ENCODE measurements around the gene IFTAP.
A peak's percentile ranks its signal among the peaks of the same experiment; 100 is the strongest.
"Not testable (repeated sequence)": the region's sequence is repeated elsewhere in the genome, so short reads cannot be mapped to it uniquely, and the experiment has no call there.

Gene IFTAP

DNA sequence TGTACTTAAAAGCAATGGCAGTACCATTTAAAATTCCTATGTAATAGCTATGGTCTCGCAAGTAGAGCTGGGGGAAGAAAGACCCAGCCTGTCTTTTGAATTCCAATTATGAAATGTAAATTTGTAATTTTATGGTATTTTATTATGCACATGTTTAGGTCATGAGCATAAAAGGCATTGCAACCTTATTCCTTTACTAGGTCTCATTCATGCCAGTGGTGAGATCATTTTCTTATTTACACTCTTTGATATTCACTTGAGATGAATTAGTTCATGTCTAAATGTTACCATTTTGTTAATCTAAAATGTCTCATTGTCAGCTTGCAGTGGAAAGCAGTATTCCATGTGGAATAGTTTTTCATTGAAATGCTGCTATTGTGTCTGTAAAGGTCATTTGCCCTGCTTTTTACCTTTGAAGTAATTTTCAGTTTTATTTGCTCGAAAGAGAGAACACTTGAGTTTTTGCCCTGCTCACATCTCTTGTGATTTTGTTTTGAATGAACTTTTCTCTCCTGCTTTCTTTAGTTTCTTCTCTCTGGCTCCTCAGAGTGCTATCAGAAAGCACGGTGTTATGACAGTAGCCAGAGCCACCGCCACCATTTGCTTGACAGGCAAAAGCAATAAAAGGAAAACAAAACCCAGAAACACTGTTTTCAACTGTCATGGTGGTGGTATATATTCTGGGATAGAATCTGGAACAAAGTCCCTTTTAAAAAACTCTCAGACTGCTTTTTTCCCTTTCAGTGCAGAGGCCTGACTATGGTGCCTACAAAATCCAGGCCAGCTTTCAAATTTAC is 41.0 kb downstream of the IFTAP start:
- DNase-seq, result no peak

GRCh38 chr11:36638556-36638955 is 44.3 kb downstream of the IFTAP start:
- no peak for DNase-seq

GRCh38 chr11:36657610-36658267 is 63.4 kb downstream of the IFTAP start:
- DNase-seq, result peak in 2 of 58 donors; percentile 3 to 5

DNA sequence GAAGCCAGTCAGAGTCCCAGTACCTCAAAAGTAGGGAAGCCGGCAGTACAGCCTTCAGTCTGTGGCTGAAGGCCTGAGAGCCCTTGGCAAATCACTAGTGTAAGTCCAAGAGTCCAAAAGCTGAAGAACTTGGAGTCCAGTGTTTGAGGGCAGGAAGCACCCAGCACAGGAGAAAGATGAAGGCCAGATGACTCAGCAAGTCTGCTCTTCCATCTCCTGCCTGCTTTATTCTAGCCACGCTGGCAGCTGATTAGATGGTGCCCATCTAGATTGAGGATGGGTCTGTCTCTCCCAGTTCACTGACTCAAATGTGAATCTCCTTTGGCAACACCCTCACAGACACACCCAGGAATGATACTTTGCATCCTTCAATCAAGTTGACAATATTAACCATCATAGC is 67.1 kb downstream of the IFTAP start:
- DNase-seq, result not testable (repeated sequence)

GRCh38 chr11:36672815-36673450 is 78.6 kb downstream of the IFTAP start:
- DNase-seq, result peak in 2 of 58 donors; percentile 4 to 8

- DNase-seq, result not testable (repeated sequence)
These were observed 85.2 kb downstream of the IFTAP start for GRCh38 chr11:36679547-36679946.

DNA sequence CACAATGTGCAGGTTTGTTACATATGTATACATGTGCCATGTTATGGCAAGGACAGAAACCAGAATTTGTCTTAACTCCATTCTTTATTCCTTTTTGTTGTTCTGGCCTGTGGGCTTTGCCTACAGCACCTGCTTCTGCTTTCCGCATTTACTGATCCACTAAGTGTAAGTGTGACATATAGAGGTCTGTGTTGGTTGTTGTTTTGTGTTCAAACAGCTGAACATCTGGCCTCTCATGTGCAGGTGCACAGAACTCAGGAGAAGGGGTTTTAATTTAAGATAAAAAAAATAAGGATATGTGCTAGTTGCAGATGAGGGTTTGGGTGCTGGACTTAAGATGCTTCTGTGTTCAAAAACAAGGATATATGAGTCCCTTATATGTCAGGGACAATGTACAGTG is 89.5 kb downstream of the IFTAP start:
- no peak for DNase-seq

- DNase-seq, result no peak
These were observed 90.8 kb downstream of the IFTAP start for GRCh38 chr11:36684840-36685801.

GRCh38 chr11:36688132-36688531 is 93.8 kb downstream of the IFTAP start:
- DNase-seq, result no peak

DNA sequence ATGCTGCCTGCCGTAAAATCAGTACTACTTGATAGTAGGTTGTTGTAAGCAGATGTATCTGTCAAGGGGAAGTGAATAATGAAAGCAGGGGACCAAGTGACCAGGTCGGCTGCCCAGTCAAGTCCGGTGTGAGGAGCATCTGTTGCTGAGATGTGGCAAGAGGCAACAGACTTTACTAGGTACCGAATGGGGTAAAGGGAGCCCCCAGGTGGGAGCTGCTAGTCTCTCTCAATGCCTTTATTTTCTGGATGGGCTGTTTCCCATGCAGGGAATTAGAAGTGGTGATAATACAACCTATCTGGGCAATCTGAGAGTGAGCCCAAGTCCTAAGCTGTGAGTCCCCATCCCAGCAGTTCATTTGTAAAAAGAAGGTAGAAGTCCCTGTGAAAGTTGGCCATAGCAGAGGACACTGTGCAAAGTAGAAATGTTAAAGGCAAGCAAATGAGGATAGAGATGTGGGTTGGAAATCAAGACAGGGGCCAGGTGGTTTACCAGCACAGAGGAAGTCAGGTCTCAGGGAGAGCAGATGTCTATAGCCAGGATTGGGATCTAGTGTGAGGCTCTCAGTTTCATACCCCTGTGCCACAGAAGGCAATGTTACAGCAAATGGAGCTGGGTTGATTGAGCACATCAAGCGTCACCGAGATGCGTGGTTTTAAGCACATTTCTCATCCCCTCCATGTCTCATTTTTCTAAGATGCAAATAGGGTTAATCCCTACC is 94.4 kb downstream of the IFTAP start:
- DNase-seq, result no peak

DNA sequence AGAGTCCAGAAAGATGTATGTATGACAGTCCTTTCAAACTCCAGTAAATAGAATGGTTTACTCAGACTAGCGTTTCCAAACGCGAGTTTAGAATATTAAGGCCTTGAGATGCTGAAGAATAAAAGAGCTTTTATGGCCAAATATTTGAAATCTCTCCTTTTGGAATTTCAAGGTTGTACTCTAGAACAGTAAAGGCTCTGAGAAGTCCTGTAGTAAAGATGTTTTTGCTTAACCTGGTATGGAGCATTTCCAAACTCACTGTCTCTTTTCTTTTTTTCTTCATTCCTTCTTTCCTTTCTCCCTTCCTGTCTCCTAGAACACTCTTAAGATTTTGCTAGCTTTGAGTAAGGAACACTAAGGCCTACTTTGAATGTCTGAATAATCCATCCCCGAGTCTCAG is 95.1 kb downstream of the IFTAP start:
- no peak for DNase-seq

- DNase-seq, result no peak
These were observed 98.4 kb downstream of the IFTAP start for GRCh38 chr11:36692704-36693103.

- no peak for DNase-seq
These were observed 99.0 kb downstream of the IFTAP start for GRCh38 chr11:36693139-36693843.

DNA sequence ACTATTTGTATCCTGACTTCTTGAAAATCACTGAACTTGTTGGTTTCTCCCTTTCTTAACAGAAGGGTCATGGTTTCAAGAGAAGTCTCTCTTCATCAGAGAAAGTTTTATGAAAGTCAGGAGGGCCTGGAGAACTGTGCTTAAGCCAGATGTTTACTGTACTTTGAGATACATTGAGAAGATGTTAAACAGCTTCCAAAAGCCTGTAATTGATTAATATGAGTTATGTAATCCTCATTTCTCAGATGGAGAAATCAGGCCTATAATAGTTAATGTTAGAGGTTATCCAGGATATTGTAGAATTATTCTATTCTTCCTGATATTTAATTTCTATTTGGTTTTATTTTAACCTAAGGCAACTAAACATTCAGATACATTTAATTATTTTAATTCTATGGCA is 100.8 kb downstream of the IFTAP start:
- no peak for DNase-seq

DNA sequence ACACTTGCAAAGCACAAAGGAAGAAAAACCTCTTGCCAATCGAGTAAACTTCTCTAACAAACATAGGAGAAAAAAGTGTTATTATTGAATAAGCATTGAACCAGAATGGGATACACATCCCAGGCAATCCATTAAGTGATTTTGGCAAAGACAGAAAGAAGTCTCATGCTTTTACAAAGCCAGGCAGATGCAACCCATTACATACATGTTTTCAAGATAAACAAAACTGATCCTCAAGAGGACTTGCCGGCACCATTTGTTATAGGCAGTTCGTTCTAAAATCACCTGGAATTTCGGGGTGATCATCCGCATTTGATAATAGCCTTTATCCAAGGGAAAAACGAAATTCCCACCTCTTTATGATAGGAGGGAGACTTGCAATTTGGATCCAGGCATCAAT is 101.3 kb downstream of the IFTAP start:
- DNase-seq, result no peak

DNA sequence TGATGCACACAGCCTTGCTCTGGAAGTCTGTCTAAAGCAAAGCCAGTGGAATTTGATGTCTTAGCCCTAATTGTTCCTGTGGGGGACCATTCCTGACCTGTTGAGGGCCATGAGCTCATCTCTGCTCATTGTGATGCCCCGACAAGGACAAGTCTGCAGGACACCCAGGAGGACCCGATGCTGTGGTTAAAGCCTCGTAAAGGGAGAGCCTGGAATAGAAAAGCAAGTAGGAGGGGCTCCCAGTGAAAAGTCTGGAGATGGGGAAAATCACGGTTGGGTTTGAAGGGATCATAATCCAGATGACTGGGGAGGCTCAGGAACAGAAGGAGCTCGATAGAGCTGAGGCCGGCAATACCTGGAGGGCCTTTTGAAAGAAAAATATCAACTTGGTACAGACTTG is 102.2 kb downstream of the IFTAP start:
- peak in 1 of 58 donors; percentile 1 for DNase-seq

DNA sequence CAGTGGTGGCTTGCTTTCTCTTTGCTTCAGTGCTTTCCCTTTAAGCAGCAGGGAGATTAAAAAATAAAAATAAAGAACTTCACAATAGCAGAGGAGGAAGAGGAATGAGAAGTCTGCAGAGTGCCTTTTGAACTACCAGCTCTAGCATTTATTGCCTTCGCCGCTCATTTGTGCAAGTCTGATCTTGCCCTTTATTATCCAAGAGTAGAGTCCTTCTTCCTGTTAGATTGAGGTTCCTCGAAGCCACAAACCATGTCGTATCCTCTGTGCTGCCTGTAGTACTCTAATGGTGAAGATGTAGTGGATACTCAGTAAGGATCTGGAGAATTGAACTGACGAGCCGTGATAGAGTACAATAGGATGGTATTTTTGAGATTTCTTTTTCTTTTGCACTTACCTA is 105.0 kb downstream of the IFTAP start:
- DNase-seq, result no peak

- DNase-seq, result no peak
These were observed 105.9 kb downstream of the IFTAP start for GRCh38 chr11:36700246-36700645.

GRCh38 chr11:36702330-36703054 is 108.2 kb downstream of the IFTAP start:
- peak in 25 of 58 donors; percentile 2 to 68 (median 14) for DNase-seq
